BLaER1 (cell line): Measurements from ENCODE around the gene FECH.

Source experiments
- H3K27ac ChIP-seq: shearing (Covaris generic); formaldehyde crosslinking; 2 replicates; pipeline ENCODE4 v1.8.1; 2022
- H3K27me3 ChIP-seq: shearing (Covaris generic); formaldehyde crosslinking; 2 replicates; pipeline ENCODE4 v1.8.1; 2022
- H3K36me3 ChIP-seq: shearing (Covaris generic); formaldehyde crosslinking; 2 replicates; pipeline ENCODE4 v1.8.1; 2022
- H3K4me1 ChIP-seq: shearing (Covaris generic); formaldehyde crosslinking; 2 replicates; pipeline ENCODE4 v1.8.1; 2022
- H3K4me2 ChIP-seq: shearing (Covaris generic); formaldehyde crosslinking; 2 replicates; pipeline ENCODE4 v1.8.1; 2022
- H3K4me3 ChIP-seq: shearing (Covaris generic); formaldehyde crosslinking; 2 replicates; pipeline ENCODE4 v1.8.1; 2022
- H3K9ac ChIP-seq: shearing (Covaris generic); formaldehyde crosslinking; 2 replicates; pipeline ENCODE4 v1.8.1; 2022
- H3K9me3 ChIP-seq: shearing (Covaris generic); formaldehyde crosslinking; 2 replicates; pipeline ENCODE4 v1.8.1; 2022
- H4K20me1 ChIP-seq: shearing (Covaris generic); formaldehyde crosslinking; 2 replicates; pipeline ENCODE4 v1.8.1; 2022
- Cebpa-rat ChIP-seq: shearing (Covaris generic); IDR thresholded peaks from 2 replicates; pipeline ENCODE4 v1.8.1; 2022

The FECH gene

GRCh38 chr18:57559314-57559713, 27.2 kb downstream of the FECH start:
- TF ChIP-seq Cebpa-rat = no peak
- H3K27me3 ChIP-seq = no peaks in the 10 kb centered on the region
- no peak overlapping the region for H3K4me2 ChIP-seq
- no peak overlapping the region for H3K4me3 ChIP-seq
- no peak overlapping the region for H3K9ac ChIP-seq
- peaks cover 41% of the 10 kb centered on the region for H3K36me3 ChIP-seq
- no peak overlapping the region for H3K27ac ChIP-seq
- H4K20me1 ChIP-seq = no peaks in the 10 kb centered on the region
- H3K4me1 ChIP-seq = no peaks in the 10 kb centered on the region
- H3K9me3 ChIP-seq = no peaks in the 10 kb centered on the region

- peaks cover 45% of the 10 kb centered on the region for H3K36me3 ChIP-seq
- H3K4me2 ChIP-seq = no peak overlapping the region
- no peak overlapping the region for H3K4me3 ChIP-seq
- H4K20me1 ChIP-seq = no peaks in the 10 kb centered on the region
- H3K4me1 ChIP-seq = peaks cover 9% of the 10 kb centered on the region
- no peaks in the 10 kb centered on the region for H3K9me3 ChIP-seq
- TF ChIP-seq Cebpa-rat = no peak
- H3K9ac ChIP-seq = no peak overlapping the region
- H3K27ac ChIP-seq = no peak overlapping the region
- no peaks in the 10 kb centered on the region for H3K27me3 ChIP-seq
These were observed 31.4 kb downstream of the FECH start for GRCh38 chr18:57555134-57555533.

GRCh38 chr18:57550510-57550909, 36.0 kb downstream of the FECH start:
- Histone ChIP-seq H3K9me3 (no peaks in the 10 kb centered on the region), H3K27me3 (no peaks in the 10 kb centered on the region), H3K4me1 (peaks cover 27% of the 10 kb centered on the region), H3K4me3 (no peak overlapping the region), H3K36me3 (peaks cover 12% of the 10 kb centered on the region), H3K4me2 (peak overlapping the region; percentile 17; the same call in 1 of the 2 replicates), H3K9ac (no peak overlapping the region), H3K27ac (no peak overlapping the region), H4K20me1 (no peaks in the 10 kb centered on the region)
- no peak for TF ChIP-seq Cebpa-rat

- Histone ChIP-seq H3K4me2 (no peak overlapping the region), H3K4me3 (no peak overlapping the region), H3K36me3 (peaks cover 7% of the 10 kb centered on the region; the same call in 1 of the 2 replicates), H3K4me1 (peaks cover 37% of the 10 kb centered on the region), H3K27me3 (no peaks in the 10 kb centered on the region), H3K9ac (no peak overlapping the region), H3K9me3 (no peaks in the 10 kb centered on the region), H4K20me1 (no peaks in the 10 kb centered on the region), H3K27ac (no peak overlapping the region)
- TF ChIP-seq Cebpa-rat = no peak
These were observed 39.2 kb downstream of the FECH start for GRCh38 chr18:57547260-57547659.

GRCh38 chr18:57544936-57545660, 41.4 kb downstream of the FECH start:
- Histone ChIP-seq H4K20me1 (no peaks in the 10 kb centered on the region), H3K9me3 (no peaks in the 10 kb centered on the region), H3K4me2 (peak overlapping the region; percentile 53), H3K4me3 (no peak overlapping the region), H3K36me3 (no peaks in the 10 kb centered on the region), H3K27me3 (no peaks in the 10 kb centered on the region), H3K9ac (no peak overlapping the region), H3K4me1 (peaks cover 28% of the 10 kb centered on the region), H3K27ac (0 out of 2 replicates have a peak overlapping the region, but pooled peaks have one; percentile 44)
- no peak for TF ChIP-seq Cebpa-rat

- no peak overlapping the region for H3K4me3 ChIP-seq
- no peak overlapping the region for H3K4me2 ChIP-seq
- no peak overlapping the region for H3K9ac ChIP-seq
- no peak overlapping the region for H3K27ac ChIP-seq
- no peak for TF ChIP-seq Cebpa-rat
- no peaks in the 10 kb centered on the region for H3K9me3 ChIP-seq
- H3K27me3 ChIP-seq = no peaks in the 10 kb centered on the region
- H4K20me1 ChIP-seq = no peaks in the 10 kb centered on the region
- H3K36me3 ChIP-seq = no peaks in the 10 kb centered on the region
- H3K4me1 ChIP-seq = peaks cover 25% of the 10 kb centered on the region
These were observed 42.9 kb downstream of the FECH start for GRCh38 chr18:57543560-57543959.

GRCh38 chr18:57542812-57543427, 43.6 kb downstream of the FECH start:
- TF ChIP-seq Cebpa-rat = no peak
- no peaks in the 10 kb centered on the region for H3K9me3 ChIP-seq
- no peak overlapping the region for H3K4me3 ChIP-seq
- no peak overlapping the region for H3K4me2 ChIP-seq
- no peaks in the 10 kb centered on the region for H3K27me3 ChIP-seq
- H3K36me3 ChIP-seq = no peaks in the 10 kb centered on the region
- no peak overlapping the region for H3K9ac ChIP-seq
- H3K4me1 ChIP-seq = peaks cover 25% of the 10 kb centered on the region
- no peak overlapping the region for H3K27ac ChIP-seq
- H4K20me1 ChIP-seq = no peaks in the 10 kb centered on the region

GRCh38 chr18:57542126-57542525, 44.4 kb downstream of the FECH start:
- no peak overlapping the region for H3K9ac ChIP-seq
- H4K20me1 ChIP-seq = no peaks in the 10 kb centered on the region
- no peak overlapping the region for H3K27ac ChIP-seq
- H3K4me2 ChIP-seq = no peak overlapping the region
- H3K27me3 ChIP-seq = no peaks in the 10 kb centered on the region
- peaks cover 25% of the 10 kb centered on the region for H3K4me1 ChIP-seq
- H3K36me3 ChIP-seq = no peaks in the 10 kb centered on the region
- no peak overlapping the region for H3K4me3 ChIP-seq
- no peaks in the 10 kb centered on the region for H3K9me3 ChIP-seq
- no peak for TF ChIP-seq Cebpa-rat

GRCh38 chr18:57539702-57540101, 46.8 kb downstream of the FECH start:
- Histone ChIP-seq H3K4me2 (no peak overlapping the region), H3K9me3 (no peaks in the 10 kb centered on the region), H3K27me3 (no peaks in the 10 kb centered on the region), H3K36me3 (no peaks in the 10 kb centered on the region), H4K20me1 (no peaks in the 10 kb centered on the region), H3K27ac (no peak overlapping the region), H3K9ac (no peak overlapping the region), H3K4me3 (no peak overlapping the region), H3K4me1 (peaks cover 3% of the 10 kb centered on the region)
- TF ChIP-seq Cebpa-rat = no peak

- H3K4me3 ChIP-seq = no peak overlapping the region
- H3K9ac ChIP-seq = no peak overlapping the region
- H3K27ac ChIP-seq = no peak overlapping the region
- no peak for TF ChIP-seq Cebpa-rat
- H3K36me3 ChIP-seq = no peaks in the 10 kb centered on the region
- no peaks in the 10 kb centered on the region for H3K9me3 ChIP-seq
- H3K4me1 ChIP-seq = no peaks in the 10 kb centered on the region
- no peaks in the 10 kb centered on the region for H4K20me1 ChIP-seq
- no peak overlapping the region for H3K4me2 ChIP-seq
- no peaks in the 10 kb centered on the region for H3K27me3 ChIP-seq
These were observed 47.9 kb downstream of the FECH start for GRCh38 chr18:57538614-57539013.
